SH-SY5Y (cell line): Measurements from ENCODE around the gene MACF1.

Source experiments
- GATA2 ChIP-seq: IDR thresholded peaks from 2 replicates; pipeline ENCODE4 v1.6.1; 2011; ENCODE audit warnings: mild to moderate bottlenecking, low read depth, low read length
- GATA3 ChIP-seq: IDR thresholded peaks from 2 replicates; pipeline ENCODE4 v1.6.1; 2011; ENCODE audit warnings: low read depth, mild to moderate bottlenecking, low read length, moderate library complexity

- TF ChIP-seq GATA2 (no peak), GATA3 (no peak)
Observed at GRCh38 chr1:39441797-39442196, 237.3 kb downstream of the MACF1 start.
